Left ventricle myocardium superior (tissue), 1 donor: Measurements from ENCODE around the gene DPYD. TPM values are rescaled to one million over a fixed set of nuclear protein-coding genes. Genes with fewer than 3 reads are reported as not detected.

Source experiments
- ATAC-seq: fragments of 200-7000 bp; cut with Tn5 transposase; one replicate; pipeline ENCODE4 v1.9.1; 2020; ENCODE audit warnings: mild to moderate bottlenecking, moderate library complexity
- DNase-seq: peaks from one replicate; pipeline ENCODE4 v3.0.0-alpha.2; 2020
- intact Hi-C: fragments of 100-400 bp; cut with micrococcal nuclease; formaldehyde crosslinking; loops from one replicate; pipeline ENCODE4 v1.11.0; 2022
- total RNA-seq: library from RNA; stranded (reverse); fragmentation: NEBNext Ultra II Directional; extraction: Animal tissue kit (Norgen Biotek cat#: 25700); gene quantifications from one replicate; pipeline ENCODE4 v1.2.1, GENCODE V29; 2021
- donor health status: DM: no; HTN: yes; CAD: no; lungs with severe emphysema.

DPYD gene
- total RNA-seq, 1 donor from 2014 or later = 11.6 TPM

DNA sequence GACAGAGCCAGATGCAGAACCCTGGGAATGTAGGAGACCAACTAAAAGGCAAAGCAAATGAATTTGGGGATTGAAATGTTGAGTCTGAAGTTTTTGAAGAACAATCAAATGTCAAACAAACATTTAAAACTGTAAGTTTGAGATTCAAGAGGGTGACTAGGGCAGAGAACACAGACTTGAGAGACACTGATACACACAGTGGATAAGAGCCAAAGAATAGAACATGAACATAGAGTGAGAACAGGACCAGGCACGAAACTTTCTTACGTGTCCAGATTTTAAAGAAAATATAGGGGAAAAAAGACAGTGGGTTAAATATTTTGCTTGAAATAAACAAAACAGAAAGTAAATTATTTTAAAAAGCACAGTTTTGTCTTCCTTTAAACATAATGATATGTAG lies 115.7 kb downstream of the DPYD start:
- DNase-seq (no peak), ATAC-seq (peak; percentile 48)
- intact Hi-C loops = no loop called here

DNA sequence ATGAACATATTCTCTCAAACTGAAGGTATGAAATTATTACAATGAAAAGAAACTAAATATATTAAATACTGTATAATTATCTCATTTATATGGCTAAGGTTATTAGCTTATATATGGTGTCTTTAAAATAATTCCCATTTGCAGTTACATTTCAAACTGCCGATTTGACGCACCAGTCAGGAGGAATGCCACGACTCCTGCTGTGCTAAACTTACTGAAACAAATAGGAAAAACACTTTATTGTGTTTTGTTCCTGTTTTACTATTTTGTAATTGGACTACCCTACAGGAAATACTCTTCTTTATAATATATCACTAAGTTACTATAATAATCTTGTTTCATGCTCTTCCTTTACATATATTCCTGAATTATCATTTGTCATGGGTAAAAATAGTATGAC lies 117.8 kb downstream of the DPYD start:
- intact Hi-C loops = no loop called here
- ATAC-seq = no peak
- DNase-seq = no peak

DNA sequence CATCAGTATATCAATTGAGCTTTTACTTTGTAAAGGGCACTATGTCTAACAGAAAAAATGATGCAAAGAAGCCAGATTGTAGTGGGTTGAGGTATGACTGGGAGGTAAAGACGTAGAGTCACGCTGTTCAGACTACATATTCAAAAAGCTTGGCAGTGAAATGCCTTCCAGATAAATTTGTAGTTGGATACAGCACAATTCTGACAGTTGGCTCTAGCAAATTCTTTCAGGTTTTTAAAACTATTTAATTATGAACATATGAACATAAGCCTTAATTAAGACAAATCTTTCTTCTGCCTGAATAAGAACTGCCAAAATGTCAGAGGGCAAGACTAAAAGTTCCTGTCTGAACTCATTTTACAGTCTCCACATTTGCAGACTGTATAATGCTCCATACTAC lies 118.8 kb downstream of the DPYD start:
- ATAC-seq = no peak
- no peak for DNase-seq
- intact Hi-C loops = no loop called here

DNA sequence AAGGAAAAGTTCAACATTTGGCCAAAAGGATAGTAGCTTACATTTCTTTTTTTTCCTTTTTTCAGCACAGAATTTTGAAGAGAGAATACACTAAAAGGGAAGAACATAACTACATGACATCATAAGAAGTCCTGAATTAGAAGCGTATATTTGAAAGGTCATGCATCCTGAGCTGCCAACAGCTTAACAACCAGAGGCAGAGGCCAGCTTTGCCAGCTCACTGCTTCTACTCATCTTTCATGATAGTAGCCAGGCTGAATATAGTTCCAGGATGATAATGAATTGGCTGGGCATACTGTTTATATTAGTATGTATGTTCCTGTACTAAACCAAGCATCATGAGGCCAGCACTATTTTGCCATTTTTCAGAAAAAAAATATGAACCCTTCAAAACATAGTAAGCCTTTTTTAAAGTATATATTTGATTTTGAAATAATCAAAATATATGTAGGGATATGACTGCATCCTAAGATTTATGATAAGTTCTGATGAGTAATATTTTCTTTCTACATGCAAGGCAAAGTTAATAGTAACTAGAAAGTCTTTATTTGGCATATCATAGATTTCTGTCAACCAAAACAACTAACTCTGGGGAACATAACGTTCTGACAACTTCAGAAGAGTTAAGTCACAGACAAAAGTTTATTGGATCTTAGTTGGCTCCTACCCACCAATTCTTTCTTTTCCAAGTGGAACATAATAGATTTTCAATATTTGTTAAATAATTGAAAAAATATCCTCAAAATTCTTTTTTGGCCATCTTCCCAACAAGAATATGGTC lies 123.2 kb downstream of the DPYD start:
- DNase-seq (peak; percentile 52), ATAC-seq (peak; percentile 96)
- intact Hi-C loops = no loop called here

DNA sequence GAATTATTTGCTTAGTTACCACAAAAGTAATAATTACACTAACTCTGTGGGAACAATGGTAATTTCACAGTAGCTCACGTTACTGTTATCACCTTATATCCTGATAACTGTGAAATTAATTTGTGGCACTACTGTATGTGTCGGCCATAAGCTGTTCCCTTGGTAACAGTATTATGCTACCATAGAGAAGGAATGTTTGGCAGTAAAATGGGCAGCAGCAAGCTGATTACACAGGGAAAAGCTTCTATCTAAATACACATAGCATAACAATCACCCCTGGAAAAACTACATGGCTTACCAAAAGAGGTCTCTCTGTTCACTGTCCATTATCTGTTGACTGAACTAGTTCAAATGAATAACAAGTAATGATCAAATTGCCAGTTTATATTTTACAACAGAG lies 124.1 kb downstream of the DPYD start:
- peak; percentile 67 for ATAC-seq
- intact Hi-C loops = no loop called here
- DNase-seq = no peak

DNA sequence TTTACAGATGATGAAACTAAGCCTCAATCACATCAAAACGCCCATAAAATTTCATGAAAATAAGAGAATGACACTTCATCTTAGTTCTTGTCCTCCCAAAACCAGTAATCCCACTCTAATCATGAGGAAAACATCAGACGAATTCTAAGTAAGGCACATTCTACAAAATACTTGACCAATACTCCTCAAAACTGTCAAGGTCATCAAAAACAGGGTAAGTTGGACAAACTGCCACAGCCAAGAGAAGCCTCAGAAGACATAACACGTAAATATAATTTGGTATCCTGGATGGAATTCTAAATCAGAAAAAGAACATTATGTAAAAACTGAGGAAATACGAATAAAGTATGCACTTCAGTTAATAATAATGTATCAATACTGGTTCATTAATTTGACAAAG lies 128.2 kb downstream of the DPYD start:
- intact Hi-C loops = no loop called here
- ATAC-seq (no peak), DNase-seq (no peak)

DNA sequence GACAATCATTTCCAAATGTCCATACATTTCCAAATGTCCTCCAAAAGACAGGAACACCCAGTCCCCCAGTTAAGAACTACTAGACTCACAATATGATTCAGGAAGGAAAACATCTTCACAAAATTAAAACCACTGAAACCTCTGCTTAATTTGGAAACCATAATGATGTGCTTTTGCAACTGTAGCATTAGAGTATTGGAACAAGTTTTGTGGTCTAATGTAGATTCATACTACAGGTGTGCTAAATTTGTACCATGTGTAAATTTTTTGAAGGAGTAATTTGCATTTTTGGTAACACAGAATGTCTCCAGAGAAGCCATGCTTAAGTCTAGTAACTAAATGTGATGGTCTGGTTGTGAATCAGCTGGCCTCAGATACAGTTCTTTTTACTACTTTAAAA lies 129.6 kb downstream of the DPYD start:
- no peak for ATAC-seq
- intact Hi-C loops = no loop called here
- DNase-seq = no peak

DNA sequence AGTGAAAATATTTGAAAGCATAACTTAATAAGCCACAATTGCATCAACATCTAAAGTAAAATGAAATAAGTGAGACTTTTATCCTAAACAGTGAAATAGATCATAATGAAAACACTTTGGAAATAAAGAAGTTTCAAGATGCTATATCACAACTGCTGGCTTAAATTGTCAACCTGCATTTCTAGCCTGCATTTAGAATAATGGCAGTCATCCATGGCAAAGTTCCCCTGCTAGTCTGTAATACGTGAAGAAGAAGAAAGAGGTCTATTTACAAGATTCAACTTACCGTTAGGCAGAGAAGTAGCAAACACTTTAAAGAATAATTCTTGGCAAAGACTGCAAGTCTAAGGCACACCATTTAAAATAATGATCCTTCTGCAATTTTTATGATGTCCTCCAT lies 133.6 kb downstream of the DPYD start:
- intact Hi-C loops = no loop called here
- ATAC-seq (no peak), DNase-seq (no peak)

DNA sequence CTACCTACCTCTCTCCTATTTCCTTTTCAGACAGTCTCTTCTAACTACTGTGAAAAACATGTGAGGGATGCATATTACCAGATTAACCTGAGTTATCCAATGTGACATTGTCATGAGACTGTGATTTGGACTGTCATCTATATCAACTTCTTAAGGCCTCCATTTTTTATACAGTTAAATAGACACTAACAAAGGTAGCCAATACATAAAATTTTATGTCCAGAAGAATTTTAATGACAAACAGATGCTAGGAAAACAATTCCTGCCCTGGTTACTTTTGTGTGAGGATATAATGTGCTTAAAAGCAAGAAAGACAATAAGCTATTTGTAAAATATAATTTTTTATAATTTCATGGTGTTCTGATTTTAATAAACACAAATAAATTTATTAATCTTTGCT lies 136.2 kb downstream of the DPYD start:
- DNase-seq (no peak), ATAC-seq (no peak)
- intact Hi-C loops = no loop called here

DNA sequence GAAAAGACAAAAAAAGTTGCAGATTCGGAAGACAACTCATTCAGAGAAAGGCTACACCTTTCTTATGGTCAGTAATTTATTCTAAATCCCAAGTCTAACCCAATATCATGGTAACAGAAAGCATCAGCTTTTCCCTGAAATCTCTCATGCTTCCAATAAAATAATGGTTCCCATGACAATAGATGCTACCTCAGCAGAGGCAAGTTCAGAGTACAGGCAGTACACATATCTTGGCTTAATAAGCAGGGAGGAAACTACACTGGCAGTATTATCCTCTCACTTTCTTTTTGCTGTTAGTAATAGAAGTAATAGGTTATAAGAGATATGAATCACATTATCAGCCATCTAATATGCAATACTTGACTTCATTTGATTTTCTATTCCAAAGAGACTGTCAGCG lies 137.1 kb downstream of the DPYD start:
- ATAC-seq (no peak), DNase-seq (no peak)
- intact Hi-C loops = no loop called here

DNA sequence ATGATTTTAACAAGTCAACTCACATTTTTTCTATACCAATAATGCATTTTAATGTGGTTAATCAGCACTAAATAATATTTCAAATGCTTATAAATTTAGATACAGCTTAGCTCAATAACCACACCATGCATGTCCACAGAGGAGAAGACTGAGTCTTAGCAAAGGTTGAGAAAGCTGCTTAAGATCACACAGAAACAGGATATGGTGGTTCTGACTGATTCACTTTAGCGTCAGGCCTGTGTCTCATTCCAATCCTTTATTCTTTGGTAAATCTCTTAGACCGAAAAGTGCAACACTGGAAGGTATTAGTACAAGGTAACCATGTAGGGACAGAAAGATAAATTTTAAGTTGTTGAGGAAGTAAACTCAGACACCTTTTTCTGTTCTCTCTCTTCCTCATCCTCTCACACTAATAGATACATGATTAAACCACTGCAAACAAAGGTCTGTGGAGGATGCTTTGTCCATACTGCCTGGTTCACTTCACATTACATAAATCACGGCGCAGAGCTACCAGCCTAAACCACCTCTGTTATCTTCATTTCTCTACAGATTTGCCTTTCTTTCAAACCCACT lies 139.0 kb downstream of the DPYD start:
- no peak for ATAC-seq
- intact Hi-C loops = no loop called here
- no peak for DNase-seq

DNA sequence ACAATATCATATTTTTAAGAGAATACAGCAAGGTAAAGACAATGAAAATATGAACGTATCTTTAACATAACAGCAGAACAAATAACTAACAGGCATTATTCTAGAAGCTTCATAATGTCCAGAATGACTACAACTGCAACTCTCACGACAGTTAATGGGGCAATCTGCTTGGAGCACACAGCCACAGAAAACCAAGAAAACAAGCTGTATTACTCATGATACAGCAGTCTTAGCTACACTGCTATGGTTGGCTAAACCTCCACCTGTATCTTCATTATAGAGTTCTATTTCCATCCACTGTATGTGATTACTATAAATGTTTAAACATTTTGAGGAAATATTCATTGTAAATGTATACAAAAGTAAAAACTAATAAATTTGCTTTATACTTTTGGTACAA lies 139.9 kb downstream of the DPYD start:
- ATAC-seq = no peak
- DNase-seq = no peak
- intact Hi-C loops = no loop called here

DNA sequence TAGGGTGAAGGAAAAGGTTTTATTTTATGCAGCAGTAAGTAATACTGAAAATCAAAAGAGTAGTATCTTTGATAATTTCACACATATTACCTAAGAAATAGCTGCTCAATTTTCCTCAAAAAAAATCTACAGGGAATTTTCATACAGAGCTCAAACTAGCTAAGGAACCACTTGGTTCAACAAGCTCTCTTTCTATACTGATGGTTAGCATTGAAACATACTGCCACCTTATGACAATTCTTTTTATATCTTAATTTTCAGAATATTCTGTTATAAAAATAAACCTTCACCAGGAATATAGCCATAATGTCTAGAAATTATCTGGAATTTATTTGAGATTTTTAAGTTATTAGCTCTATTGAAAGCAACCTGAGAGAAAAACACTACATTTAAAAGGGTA lies 142.1 kb downstream of the DPYD start:
- ATAC-seq = no peak
- intact Hi-C loops = no loop called here
- DNase-seq = no peak

DNA sequence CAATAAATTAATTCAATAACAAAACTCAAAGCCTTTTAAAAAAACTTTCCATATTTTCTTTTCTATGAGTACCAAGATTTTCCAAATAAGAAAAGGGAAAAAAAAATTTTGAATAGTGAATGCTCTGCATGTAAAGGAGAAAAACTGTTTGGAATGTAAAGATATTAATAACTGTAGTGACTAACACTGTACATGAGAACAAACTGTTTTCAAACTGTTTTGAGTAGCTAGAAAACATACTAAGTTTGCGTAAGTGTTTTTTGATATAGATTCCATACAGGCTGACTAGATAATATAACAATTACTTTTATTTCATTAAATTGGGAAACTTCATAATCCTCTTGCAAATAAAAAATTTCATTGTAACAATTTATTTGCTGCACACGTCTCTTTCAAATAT lies 150.5 kb downstream of the DPYD start:
- DNase-seq (no peak), ATAC-seq (no peak)
- intact Hi-C loops = no loop called here

DNA sequence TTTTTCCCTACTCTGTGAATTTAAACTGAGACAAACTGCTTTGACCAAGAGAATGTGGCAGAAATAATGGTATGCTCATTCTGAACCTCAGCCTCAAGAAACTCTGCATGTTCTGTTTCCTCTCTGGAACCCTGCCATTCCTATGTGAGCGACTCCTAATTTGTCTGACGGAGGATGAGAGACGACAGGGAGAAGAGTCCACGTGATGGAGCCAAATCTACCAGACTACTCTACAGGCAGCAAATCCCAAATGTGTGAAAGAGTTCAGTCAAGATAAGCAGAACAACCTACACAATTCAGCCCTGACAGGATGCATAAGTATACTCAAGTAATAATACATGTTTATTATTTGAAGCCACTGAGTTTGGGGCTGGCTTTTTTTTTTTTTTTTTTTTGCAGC lies 153.5 kb downstream of the DPYD start:
- no peak for DNase-seq
- no peak for ATAC-seq
- intact Hi-C loops = no loop called here

DNA sequence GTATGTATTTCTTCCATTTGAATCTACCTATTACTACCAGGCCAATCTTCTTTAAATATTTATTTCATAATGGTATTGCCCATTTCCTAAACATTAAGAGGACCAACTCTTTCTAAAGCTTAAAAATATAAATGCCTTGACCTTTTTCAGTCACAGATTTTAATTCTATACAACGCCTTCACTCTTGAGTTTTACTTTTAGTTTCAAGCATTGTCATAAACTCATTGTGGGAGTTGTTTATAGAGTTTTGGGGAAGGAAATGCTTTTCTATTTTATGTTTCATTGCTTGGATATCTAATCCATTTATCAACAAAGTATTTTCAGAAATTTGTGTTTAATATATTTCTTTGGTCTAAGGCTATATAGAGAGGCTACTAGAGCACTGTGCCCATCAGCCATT lies 155.8 kb downstream of the DPYD start:
- DNase-seq = no peak
- ATAC-seq = no peak
- intact Hi-C loops = no loop called here

DNA sequence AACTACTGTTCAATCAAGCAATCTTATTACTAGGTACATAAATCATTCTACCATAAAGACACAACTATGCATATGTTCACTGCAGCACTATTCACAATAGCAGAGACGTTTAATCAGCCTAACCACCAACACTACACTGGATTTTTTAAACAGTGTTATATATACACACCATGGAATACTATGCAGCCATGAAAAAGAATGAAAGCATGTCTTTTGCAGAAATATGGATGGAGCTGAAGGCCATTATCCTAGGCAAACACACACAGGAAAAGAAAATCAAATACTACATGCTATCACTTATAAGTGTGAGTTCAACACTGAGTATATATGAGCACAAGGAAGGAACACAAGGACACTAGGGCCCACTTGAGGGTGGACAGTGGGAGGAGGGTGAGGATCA lies 159.2 kb downstream of the DPYD start:
- DNase-seq (no peak), ATAC-seq (no peak)
- intact Hi-C loops = no loop called here

DNA sequence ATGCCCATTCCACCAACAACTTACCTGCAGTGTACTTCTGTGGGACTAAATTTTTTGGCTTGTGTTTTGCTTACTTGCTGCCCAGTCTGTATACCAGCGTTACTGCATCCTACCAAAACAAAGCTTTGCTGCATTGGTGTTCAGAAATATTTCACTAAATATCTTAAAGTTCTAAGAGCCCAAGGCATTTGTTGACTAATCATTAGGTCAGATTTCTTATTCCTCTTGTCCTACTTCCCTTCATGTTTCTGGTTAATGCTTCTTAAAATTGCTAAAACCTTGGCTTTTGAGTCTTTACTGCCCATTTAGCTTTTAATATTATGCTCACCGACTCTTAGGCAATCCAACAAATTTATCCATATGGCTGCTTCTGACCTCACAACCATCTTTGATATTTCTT lies 161.8 kb downstream of the DPYD start:
- no peak for ATAC-seq
- no peak for DNase-seq
- intact Hi-C loops = no loop called here

DNA sequence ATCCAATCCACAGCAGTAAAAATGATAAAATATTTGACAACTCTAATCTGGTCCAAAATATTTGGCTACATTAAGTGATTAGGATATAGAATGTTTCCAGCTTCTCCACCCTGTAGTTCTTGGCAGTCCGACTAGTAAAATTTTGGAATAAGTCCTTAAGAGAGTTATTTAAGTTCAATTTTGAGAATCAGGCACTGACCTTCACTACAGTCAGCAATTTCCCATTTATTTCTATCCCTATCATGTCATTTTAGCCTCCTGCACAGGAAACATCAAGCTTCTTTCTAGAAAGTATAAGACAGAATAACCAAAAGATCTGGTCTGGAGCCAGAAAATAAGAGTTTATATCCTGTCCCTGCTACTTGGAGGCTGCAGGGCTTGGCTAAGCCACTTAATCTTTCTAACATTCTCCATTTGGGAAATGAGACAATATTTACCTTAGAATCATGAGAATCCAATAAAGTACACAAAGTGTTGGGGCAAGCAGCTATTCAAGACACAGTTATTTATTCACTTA lies 162.2 kb downstream of the DPYD start:
- intact Hi-C loops = no loop called here
- DNase-seq (no peak), ATAC-seq (peak; percentile 54)

DNA sequence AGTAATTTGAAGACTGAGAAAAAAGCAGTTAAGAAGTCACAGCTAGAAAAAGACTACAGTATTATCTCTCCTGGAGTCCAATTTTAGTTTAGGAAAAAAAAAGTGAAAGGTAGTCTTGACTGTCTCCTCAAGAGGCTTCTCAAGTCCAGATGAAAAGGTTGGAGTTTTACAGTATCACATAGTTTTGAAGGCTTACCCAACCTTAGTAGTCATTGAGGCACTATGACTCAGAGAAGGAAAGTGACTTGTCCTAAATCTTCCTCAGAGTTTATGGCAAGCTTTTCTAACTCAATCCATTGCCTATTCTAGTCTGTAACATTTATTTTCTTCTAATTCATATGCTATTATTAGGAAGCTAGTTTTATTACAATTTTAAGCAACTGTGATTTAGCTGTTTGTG lies 174.9 kb downstream of the DPYD start:
- intact Hi-C loops = no loop called here
- DNase-seq (no peak), ATAC-seq (no peak)

DNA sequence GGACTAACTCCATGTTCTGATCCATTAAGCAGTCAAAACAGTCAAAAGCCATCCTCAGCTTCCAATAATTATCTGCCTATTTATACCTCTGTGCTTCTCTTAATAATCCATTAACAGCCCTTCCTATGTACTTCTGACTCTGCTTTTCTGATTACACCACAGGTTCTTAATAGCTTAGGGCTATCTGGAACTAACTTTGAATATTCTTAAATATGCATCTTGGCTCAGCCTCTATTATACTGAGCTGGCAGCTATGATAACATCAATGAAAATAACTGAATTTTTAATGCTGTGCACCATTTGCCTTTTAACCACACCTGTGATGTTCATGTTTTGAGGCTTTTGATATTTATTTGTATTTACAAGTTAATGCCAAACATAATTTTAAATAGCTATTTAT lies 175.9 kb downstream of the DPYD start:
- intact Hi-C loops = no loop called here
- no peak for ATAC-seq
- no peak for DNase-seq
